HFFc6 (cell line): ENCODE data around the gene CDKN2AIPNL. TPM values are rescaled to one million over a fixed set of nuclear protein-coding genes. Genes with fewer than 3 reads are reported as not detected.
A peak's percentile ranks its signal among the peaks of the same experiment; 100 is the strongest.
"Not testable (repeated sequence)": the region's sequence is repeated elsewhere in the genome, so short reads cannot be mapped to it uniquely, and the experiment has no call there.

Experiments used
- DNase-seq: peaks from one replicate; pipeline ENCODE4 v3.0.0-alpha.2; 2018
- H3K27ac Mint-ChIP-seq: 2 replicates; pipeline ENCODE4 v1.8.0; 2020; ENCODE audit warnings: mild to moderate bottlenecking, mixed read lengths
- H3K27me3 Mint-ChIP-seq: 2 replicates; pipeline ENCODE4 v1.8.0; 2021; ENCODE audit warnings: mild to moderate bottlenecking, moderate library complexity, mixed read lengths; ENCODE audit not compliant: insufficient read depth
- H3K36me3 Mint-ChIP-seq: 2 replicates; pipeline ENCODE4 v1.8.0; 2021; ENCODE audit warnings: low read depth, mixed read lengths
- H3K4me1 Mint-ChIP-seq: 2 replicates; pipeline ENCODE4 v1.8.0; 2020; ENCODE audit warnings: low read depth, mixed read lengths
- H3K4me3 Mint-ChIP-seq: 2 replicates; pipeline ENCODE4 v1.8.0; 2020; ENCODE audit warnings: mild to moderate bottlenecking, moderate library complexity, mixed read lengths
- H3K9me3 Mint-ChIP-seq: 2 replicates; pipeline ENCODE4 v1.8.0; 2020; ENCODE audit warnings: mild to moderate bottlenecking, mixed read lengths
- CTCF ChIP-seq: fragments of 200-600 bp; sonication (generic); IDR thresholded peaks from 2 replicates; pipeline ENCODE4 v1.5.0; 2021; ENCODE audit warnings: antibody characterized with exemption, mild to moderate bottlenecking
- total RNA-seq, 6 experiments: library from RNA; stranded (reverse); fragmentation: NEBNext Ultra II Directional; extraction: Animal tissue kit (Norgen Biotek cat#: 25700); gene quantifications; 2 replicates in 1 of 6; 3 replicates in 5 of 6; pipeline ENCODE4 v1.2.3, GENCODE V29; 2021

CDKN2AIPNL gene
- total RNA-seq, 6 experiments from 2014 or later, result 23.3 to 30.2 (median 28.4) TPM

- Mint-ChIP-seq H3K4me3 (no peak overlapping the region), H3K27ac (no peak overlapping the region), H3K27me3 (peaks cover 4% of the 10 kb centered on the region), H3K4me1 (peaks cover 7% of the 10 kb centered on the region), H3K9me3 (no peaks in the 10 kb centered on the region; the same call in 1 of the 2 replicates), H3K36me3 (no peaks in the 10 kb centered on the region)
- no peak for DNase-seq
- TF ChIP-seq CTCF, result no peak
Measured at GRCh38 chr5:134422791-134423365, 11.2 kb upstream of the CDKN2AIPNL start.

DNA sequence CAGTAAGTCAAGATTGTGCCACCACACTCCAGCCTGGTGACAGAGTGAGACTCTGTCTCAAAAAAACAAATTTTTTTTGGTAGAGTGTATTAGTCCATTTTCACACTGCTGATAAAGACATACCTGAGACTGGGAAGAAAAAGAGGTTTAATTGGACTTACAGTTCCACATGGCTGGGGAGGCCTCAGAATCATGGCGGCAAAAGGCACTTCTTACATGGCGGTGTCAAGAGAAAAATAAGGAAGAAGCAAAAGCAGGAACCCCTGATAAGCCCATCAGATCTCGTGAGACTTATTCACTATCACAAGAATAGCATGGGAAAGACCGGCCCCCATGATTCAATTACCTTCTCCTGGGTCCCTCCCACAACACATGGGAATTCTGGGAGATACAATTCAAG is 9.4 kb upstream of the CDKN2AIPNL start:
- DNase-seq, H3K4me1 Mint-ChIP-seq, H3K9me3 Mint-ChIP-seq, H3K27me3 Mint-ChIP-seq, H3K36me3 Mint-ChIP-seq, H3K4me3 Mint-ChIP-seq, H3K27ac Mint-ChIP-seq: not testable (repeated sequence)

- Mint-ChIP-seq H3K27me3 (peaks cover 1% of the 10 kb centered on the region), H3K9me3 (no peaks in the 10 kb centered on the region; the same call in 1 of the 2 replicates), H3K27ac (no peak overlapping the region), H3K36me3 (no peaks in the 10 kb centered on the region), H3K4me3 (no peak overlapping the region), H3K4me1 (peaks cover 7% of the 10 kb centered on the region)
- peak; percentile 25 for DNase-seq
- no peak for TF ChIP-seq CTCF
Measured at GRCh38 chr5:134420343-134420742, 8.7 kb upstream of the CDKN2AIPNL start.

DNA sequence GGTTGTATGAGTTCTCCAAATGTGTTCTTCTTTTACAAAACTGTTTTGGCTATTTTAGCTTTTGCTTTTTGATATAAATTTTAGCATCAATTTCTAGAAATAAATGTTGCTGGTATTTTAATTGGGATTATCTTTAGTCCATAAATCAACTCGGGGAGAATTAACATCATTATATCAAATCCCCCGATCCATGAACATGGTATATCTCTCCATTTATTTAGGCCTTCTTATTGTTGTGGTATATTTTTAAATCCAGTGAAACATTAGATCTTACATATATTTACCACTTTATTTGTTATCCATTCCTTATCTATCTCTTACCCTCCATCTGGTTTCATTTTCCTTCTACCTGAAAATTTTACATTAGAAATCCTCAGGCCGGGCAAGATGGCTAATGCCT is 7.3 kb upstream of the CDKN2AIPNL start:
- no peak for DNase-seq
- peaks cover 7% of the 10 kb centered on the region for H3K4me1 Mint-ChIP-seq
- peaks cover 3% of the 10 kb centered on the region for H3K27me3 Mint-ChIP-seq
- H3K36me3 Mint-ChIP-seq, result no peaks in the 10 kb centered on the region
- no peak for TF ChIP-seq CTCF
- no peaks in the 10 kb centered on the region; the same call in 1 of the 2 replicates for H3K9me3 Mint-ChIP-seq
- no peak overlapping the region for H3K27ac Mint-ChIP-seq
- no peak overlapping the region for H3K4me3 Mint-ChIP-seq

GRCh38 chr5:134417707-134418106 is 6.0 kb upstream of the CDKN2AIPNL start:
- Mint-ChIP-seq H3K9me3 (no peaks in the 10 kb centered on the region; the same call in 1 of the 2 replicates), H3K36me3 (no peaks in the 10 kb centered on the region), H3K27ac (no peak overlapping the region), H3K27me3 (peaks cover 3% of the 10 kb centered on the region), H3K4me1 (peaks cover 7% of the 10 kb centered on the region), H3K4me3 (no peak overlapping the region)
- no peak for TF ChIP-seq CTCF
- no peak for DNase-seq

GRCh38 chr5:134413046-134413445 is 1.4 kb upstream of the CDKN2AIPNL start:
- no peak for DNase-seq
- Mint-ChIP-seq H3K9me3 (no peaks in the 10 kb centered on the region), H3K4me3 (no peak overlapping the region), H3K27me3 (peaks cover 2% of the 10 kb centered on the region; the same call in 1 of the 2 replicates), H3K4me1 (peaks cover 33% of the 10 kb centered on the region), H3K27ac (no peak overlapping the region), H3K36me3 (no peaks in the 10 kb centered on the region; the same call in 1 of the 2 replicates)
- TF ChIP-seq CTCF, result no peak
